ENCODE results near the gene AUTS2. TPM values are rescaled to one million over a fixed set of nuclear protein-coding genes. Genes with fewer than 3 reads are reported as not detected.

Gene AUTS2
- total and polyA plus RNA-seq, 9 of the 15 experiments (the other 6 are each of a cell fraction or from before 2014, with no cell fraction given) = 0.58 TPM; not detected in 8

DNA sequence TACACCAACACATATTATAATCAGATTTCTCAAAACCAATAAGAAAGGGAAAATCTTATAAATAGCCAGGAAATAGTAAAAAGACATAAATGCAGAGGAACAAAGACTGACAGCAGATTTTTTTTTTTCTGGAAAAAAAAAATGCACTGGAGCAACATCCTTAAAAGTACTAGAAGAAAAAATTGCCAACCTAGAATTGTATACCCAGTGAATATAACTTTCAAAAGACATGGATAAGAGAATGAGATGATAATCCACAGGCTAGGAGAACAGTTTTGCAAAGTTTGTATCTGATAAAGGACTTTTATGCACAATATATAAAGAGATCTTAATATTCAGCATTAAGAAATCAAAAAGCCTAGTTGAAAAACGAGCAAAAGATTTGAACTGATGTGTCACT lies 554.0 kb downstream of the AUTS2 start:
- WGBS (ENCODE audit: insufficient coverage, low coverage, missing lambda C conversion rate) = 3% methylated on average over 1 of the region's 1 CpG
- FAIRE-seq = no peak
- no peaks in the 10 kb centered on the region for H3K27me3 ChIP-seq (ENCODE audit: control insufficient read depth in 2 of 2, insufficient read depth in 2 of 2, low read length in 2 of 2)
- DNase-seq (ENCODE audit: extremely low read depth in 1 of 4, low spot score in 3 of 4) = no peak
- no peak for ATAC-seq
- no peak overlapping the region for H2AFZ ChIP-seq (ENCODE audit: low read depth, low read length)
- ChIA-PET CTCF (ENCODE audit: low intra/inter-chr PET ratio) (no interaction called here), POLR2A (no interaction called here)
- no peaks in the 10 kb centered on the region for H3K79me2 ChIP-seq (ENCODE audit: control insufficient read depth, insufficient read depth, low read length)
- no peaks in the 10 kb centered on the region for H3K36me3 ChIP-seq (ENCODE audit: control insufficient read depth, insufficient read depth, low read length)
- H3K9me1 ChIP-seq (ENCODE audit: control insufficient read depth, insufficient read depth, low read length) = no peaks in the 10 kb centered on the region
- H4K20me1 ChIP-seq (replicated peaks; ENCODE audit: control insufficient read depth, insufficient read depth, low read length) = no peaks in the 10 kb centered on the region
- no peaks in the 10 kb centered on the region for H3K9me3 ChIP-seq (replicated peaks; ENCODE audit: control insufficient read depth, insufficient read depth, low read depth, low read length)
- in situ Hi-C loops (cut with MboI) = no loop called here
- BruUV-seq (replicated peaks) = no TSS peak
- H3K9ac ChIP-seq (ENCODE audit: insufficient read depth in 1 of 2, low read depth in 2 of 2, low read length in 2 of 2) = no peak overlapping the region
- no peaks in the 10 kb centered on the region for H3K4me1 ChIP-seq (replicated peaks in 1 of 2; ENCODE audit: control insufficient read depth in 2 of 2, insufficient read depth in 2 of 2, low read length in 2 of 2)
- H3K27ac ChIP-seq (ENCODE audit: extremely low read depth, low read depth, low read length) = no peak overlapping the region
- H3K4me2 ChIP-seq (ENCODE audit: insufficient read depth, low read length) = no peak overlapping the region
- TF ChIP-seq RBM39 (optimal IDR thresholded peaks at IDR 0.05; ENCODE audit: low read depth, low read length) = no peak
- TF ChIP-seq, protein P1, sequence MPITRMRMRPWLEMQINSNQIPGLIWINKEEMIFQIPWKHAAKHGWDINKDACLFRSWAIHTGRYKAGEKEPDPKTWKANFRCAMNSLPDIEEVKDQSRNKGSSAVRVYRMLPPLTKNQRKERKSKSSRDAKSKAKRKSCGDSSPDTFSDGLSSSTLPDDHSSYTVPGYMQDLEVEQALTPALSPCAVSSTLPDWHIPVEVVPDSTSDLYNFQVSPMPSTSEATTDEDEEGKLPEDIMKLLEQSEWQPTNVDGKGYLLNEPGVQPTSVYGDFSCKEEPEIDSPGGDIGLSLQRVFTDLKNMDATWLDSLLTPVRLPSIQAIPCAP (CRISPR knock-in tag; IDR thresholded peaks at IDR 0.05; ENCODE audit: borderline replicate concordance) = no peak
- TF ChIP-seq MAFG (tag; conservative IDR thresholded peaks at IDR 0.05) = no peak
- no peak for TF ChIP-seq RHOXF2B (CRISPR knock-in tag; conservative IDR thresholded peaks at IDR 0.05)
- H3K4me3 ChIP-seq = no peak overlapping the region
- intact Hi-C loops (cut with micrococcal nuclease) = no loop called here

DNA sequence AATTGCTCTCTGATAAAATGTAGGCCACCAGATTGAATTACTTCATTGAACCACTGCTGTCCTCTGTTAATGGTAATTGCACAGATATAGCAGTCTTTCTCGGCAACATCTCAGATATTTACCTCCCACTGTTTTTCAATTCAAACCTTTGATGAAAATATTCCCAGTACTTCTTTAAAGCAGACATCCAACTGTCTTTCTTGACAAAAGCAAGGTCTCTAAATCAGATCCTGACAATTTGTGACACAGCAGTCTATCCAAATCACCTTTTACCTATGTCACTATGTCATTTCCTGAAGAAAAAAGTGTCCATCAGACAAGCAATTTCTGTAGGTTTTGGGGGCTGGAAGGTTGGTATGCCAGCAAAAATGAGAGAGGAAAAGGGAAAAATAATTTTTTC lies 555.7 kb downstream of the AUTS2 start:
- H3K4me3 ChIP-seq = no peak overlapping the region
- ATAC-seq (no peak), FAIRE-seq (no peak), DNase-seq (ENCODE audit: extremely low read depth in 1 of 4, low spot score in 3 of 4) (no peak)
- no peaks in the 10 kb centered on the region for H3K9me3 ChIP-seq (replicated peaks; ENCODE audit: control insufficient read depth, insufficient read depth, low read depth, low read length)
- CTCF ChIA-PET (ENCODE audit: low intra/inter-chr PET ratio) = no interaction called here
- H3K4me2 ChIP-seq (ENCODE audit: insufficient read depth, low read length) = no peak overlapping the region
- no peaks in the 10 kb centered on the region for H3K27me3 ChIP-seq (ENCODE audit: control insufficient read depth in 2 of 2, insufficient read depth in 2 of 2, low read length in 2 of 2)
- WGBS (ENCODE audit: insufficient coverage, low coverage, missing lambda C conversion rate) = 0% methylated on average over 1 of the region's 1 CpG
- no TSS peak for BruUV-seq (replicated peaks)
- H3K4me1 ChIP-seq (replicated peaks in 1 of 2; ENCODE audit: control insufficient read depth in 2 of 2, insufficient read depth in 2 of 2, low read length in 2 of 2) = no peaks in the 10 kb centered on the region
- H3K9ac ChIP-seq (ENCODE audit: insufficient read depth in 1 of 2, low read depth in 2 of 2, low read length in 2 of 2) = no peak overlapping the region
- POLR2A ChIA-PET = no interaction called here
- no peaks in the 10 kb centered on the region for H3K36me3 ChIP-seq (ENCODE audit: control insufficient read depth, insufficient read depth, low read length)
- in situ Hi-C loops (cut with MboI) = no loop called here
- no peak overlapping the region for H3K27ac ChIP-seq (ENCODE audit: extremely low read depth, low read depth, low read length)
- no peaks in the 10 kb centered on the region for H3K9me1 ChIP-seq (ENCODE audit: control insufficient read depth, insufficient read depth, low read length)
- intact Hi-C loops (cut with micrococcal nuclease) = no loop called here
- H4K20me1 ChIP-seq (replicated peaks; ENCODE audit: control insufficient read depth, insufficient read depth, low read length) = no peaks in the 10 kb centered on the region
- no peak overlapping the region for H2AFZ ChIP-seq (ENCODE audit: low read depth, low read length)
- no peaks in the 10 kb centered on the region for H3K79me2 ChIP-seq (ENCODE audit: control insufficient read depth, insufficient read depth, low read length)
- TF ChIP-seq, protein P2, sequence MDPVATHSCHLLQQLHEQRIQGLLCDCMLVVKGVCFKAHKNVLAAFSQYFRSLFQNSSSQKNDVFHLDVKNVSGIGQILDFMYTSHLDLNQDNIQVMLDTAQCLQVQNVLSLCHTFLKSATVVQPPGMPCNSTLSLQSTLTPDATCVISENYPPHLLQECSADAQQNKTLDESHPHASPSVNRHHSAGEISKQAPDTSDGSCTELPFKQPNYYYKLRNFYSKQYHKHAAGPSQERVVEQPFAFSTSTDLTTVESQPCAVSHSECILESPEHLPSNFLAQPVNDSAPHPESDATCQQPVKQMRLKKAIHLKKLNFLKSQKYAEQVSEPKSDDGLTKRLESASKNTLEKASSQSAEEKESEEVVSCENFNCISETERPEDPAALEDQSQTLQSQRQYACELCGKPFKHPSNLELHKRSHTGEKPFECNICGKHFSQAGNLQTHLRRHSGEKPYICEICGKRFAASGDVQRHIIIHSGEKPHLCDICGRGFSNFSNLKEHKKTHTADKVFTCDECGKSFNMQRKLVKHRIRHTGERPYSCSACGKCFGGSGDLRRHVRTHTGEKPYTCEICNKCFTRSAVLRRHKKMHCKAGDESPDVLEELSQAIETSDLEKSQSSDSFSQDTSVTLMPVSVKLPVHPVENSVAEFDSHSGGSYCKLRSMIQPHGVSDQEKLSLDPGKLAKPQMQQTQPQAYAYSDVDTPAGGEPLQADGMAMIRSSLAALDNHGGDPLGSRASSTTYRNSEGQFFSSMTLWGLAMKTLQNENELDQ (CRISPR knock-in tag; IDR thresholded peaks at IDR 0.05; ENCODE audit: borderline replicate concordance) = no peak
- no peak for TF ChIP-seq POLR3G (IDR thresholded peaks at IDR 0.05; ENCODE audit: extremely low read depth, insufficient read length, insufficient replicate concordance)
- TF ChIP-seq ZNF408 (CRISPR knock-in tag; IDR thresholded peaks at IDR 0.05; ENCODE audit: low read depth) = no peak
- TF ChIP-seq, protein P3, sequence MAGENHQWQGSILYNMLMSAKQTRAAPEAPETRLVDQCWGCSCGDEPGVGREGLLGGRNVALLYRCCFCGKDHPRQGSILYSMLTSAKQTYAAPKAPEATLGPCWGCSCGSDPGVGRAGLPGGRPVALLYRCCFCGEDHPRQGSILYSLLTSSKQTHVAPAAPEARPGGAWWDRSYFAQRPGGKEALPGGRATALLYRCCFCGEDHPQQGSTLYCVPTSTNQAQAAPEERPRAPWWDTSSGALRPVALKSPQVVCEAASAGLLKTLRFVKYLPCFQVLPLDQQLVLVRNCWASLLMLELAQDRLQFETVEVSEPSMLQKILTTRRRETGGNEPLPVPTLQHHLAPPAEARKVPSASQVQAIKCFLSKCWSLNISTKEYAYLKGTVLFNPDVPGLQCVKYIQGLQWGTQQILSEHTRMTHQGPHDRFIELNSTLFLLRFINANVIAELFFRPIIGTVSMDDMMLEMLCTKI (IDR thresholded peaks at IDR 0.05; ENCODE audit: partially characterized antibody) = no peak
- no peak for TF ChIP-seq CCAR2 (IDR thresholded peaks at IDR 0.05; ENCODE audit: low read depth, low read length)
- TF ChIP-seq ILF3 (IDR thresholded peaks at IDR 0.05; ENCODE audit: borderline replicate concordance) = no peak
- TF ChIP-seq SMC3 (conservative IDR thresholded peaks at IDR 0.05; ENCODE audit: insufficient read depth, low read depth, low read length) = no peak
- TF ChIP-seq TGIF2 (CRISPR knock-in tag; IDR thresholded peaks at IDR 0.05) = no peak
